ENCODE data around the gene CLEC18C.
"Not testable (repeated sequence)": the region's sequence is repeated elsewhere in the genome, so short reads cannot be mapped to it uniquely, and the experiment has no call there.

CLEC18C gene

GRCh38 chr16:70173212-70173837 is at the start of gene CLEC18C:
TSS of gene CLEC18C (plus strand) at chr16:70173787. CDS start at chr16:70174279, 492 bp downstream.
- H3K27ac ChIP-seq; DNase-seq (ENCODE audit: low read depth, low spot score): not testable (repeated sequence)

DNA sequence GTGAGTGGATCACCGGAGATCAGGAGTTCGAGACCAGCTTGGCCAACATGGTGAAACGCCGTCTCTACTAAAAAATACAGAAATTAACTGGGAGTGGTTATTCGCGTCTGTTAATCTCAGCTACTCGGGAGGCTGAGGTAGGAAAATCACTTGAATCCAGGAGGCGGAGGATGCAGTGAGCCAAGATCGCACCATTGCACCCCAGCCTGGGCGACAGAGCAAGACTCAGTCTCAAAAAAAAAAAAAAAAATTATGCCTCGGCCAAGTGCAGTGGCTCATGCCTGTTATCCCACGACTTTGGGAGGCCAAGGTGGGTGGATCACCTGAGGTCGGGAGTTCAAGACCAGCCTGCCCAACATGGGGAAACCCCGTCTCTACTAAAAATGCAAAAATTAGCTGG is 49.8 kb upstream of the CLEC18C start:
- DNase-seq (ENCODE audit: low read depth, low spot score); H3K27ac ChIP-seq: not testable (repeated sequence)

DNA sequence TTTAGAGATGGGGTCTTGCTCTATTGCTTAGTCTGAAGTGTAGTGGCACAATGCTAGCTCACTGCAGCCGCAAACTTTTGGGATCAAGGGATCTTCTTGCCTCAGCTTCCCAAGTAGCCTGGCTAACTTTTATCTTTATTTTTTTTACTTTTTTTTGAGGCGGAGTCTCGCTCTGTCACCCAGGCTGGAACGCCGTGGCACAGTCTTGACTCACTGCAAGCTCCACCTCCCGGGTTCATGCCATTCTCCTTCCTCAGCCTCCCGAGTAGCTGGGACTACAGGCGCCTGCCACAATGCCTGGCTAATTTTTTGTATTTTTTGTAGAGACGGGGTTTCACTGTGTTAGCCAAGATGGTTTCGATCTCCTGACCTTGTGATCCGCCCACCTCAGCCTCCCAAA is 47.4 kb upstream of the CLEC18C start:
- not testable (repeated sequence) for DNase-seq (ENCODE audit: low read depth, low spot score); H3K27ac ChIP-seq

DNA sequence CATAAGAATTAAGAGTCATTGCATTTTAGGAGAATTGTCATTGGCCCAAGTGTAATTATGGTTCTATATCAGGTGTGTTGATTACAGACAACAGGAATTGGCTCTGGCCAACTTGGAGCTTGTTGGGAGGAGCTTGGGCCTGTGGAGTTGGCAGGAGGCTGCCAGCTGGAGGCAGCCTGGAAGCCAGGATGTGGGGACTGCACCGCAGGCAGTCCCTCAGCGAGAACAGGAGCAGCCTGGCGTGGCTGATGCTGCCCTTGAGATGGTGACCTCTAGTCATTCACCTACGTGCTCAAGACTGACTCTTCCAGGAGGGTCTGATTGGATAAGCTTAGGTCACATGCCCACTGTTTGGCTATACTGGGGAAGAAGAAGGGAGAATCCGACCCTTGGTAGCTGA is 45.9 kb upstream of the CLEC18C start:
- not testable (repeated sequence) for DNase-seq (ENCODE audit: low read depth, low spot score); H3K27ac ChIP-seq

DNA sequence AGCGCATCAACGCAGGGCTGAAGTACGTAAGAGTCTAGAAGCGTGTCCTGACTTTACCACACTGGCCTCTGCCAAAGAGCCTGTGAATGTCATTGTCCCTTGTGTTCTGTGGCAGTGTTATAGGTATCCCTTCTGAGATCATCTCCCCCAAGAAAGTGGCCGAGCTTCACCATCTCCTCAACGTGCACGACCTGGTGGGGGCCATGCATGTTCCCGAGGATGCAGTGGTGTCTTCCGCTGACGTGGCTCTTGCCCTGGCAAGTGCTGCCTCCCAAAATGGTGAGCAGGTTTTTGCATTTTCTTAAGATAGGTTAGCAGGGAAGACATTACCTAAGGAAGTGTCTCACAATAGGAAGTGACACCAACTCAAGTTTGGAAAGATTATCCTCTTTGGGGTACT is 44.7 kb upstream of the CLEC18C start:
- not testable (repeated sequence) for DNase-seq (ENCODE audit: low read depth, low spot score); H3K27ac ChIP-seq

- DNase-seq (ENCODE audit: low read depth, low spot score); H3K27ac ChIP-seq: not testable (repeated sequence)
Observed at GRCh38 chr16:70135796-70136195, 37.8 kb upstream of the CLEC18C start.

DNA sequence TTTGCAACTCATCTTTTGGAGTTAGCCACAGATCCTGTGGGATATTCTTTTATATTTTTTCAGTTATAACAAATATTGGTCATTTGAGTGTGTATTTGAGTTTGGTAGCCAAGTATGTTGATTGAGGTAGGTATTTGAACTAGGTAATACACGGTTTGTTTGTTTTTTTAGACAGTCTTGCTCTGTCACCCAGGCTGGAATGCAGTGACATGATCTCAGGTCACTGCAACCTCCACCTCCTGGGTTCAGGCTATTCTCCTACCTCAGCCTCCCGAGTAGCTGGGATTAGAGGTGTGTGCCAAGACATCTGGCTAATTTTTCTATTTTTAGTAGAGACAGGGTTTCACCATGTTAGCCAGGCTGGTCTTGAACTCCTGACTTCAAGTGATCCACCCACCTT is 37.0 kb upstream of the CLEC18C start:
- not testable (repeated sequence) for H3K27ac ChIP-seq; DNase-seq (ENCODE audit: low read depth, low spot score)

- not testable (repeated sequence) for DNase-seq (ENCODE audit: low read depth, low spot score)
Observed at GRCh38 chr16:70142739-70143138, 30.8 kb upstream of the CLEC18C start.

DNA sequence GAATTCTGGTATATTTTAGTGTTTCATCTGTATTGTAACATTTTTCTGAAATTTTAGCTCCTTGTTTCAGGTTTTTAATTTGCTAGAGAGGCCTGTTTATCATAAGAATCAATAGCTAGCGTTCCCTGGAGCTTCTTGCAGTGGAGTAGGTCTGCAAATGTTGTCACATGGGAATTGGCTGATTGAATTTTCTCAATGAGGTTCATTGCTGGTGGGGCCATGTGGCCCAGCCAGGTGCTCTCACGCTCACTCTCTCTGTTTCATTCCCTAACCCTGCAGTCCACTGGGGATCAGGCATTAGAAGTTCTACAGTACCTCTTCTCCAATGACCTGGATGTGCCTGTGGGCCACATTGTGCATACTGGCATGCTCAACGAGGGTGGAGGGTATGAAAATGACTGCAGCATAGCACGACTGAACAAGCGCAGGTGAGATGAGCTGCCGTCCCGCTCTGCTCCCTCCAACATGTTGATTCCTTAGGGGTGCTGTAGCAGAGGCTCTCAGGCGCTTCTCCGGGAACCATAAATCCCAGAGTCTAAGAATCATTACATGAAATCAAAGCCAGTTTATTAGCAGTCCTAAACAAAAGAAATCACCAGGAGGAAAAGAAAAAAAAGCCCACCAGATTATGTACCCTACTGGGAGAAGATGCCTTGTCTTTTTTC is 30.2 kb upstream of the CLEC18C start:
- not testable (repeated sequence) for DNase-seq (ENCODE audit: low read depth, low spot score); H3K27ac ChIP-seq

More at GRCh38 chr16:70142739-70143138, 30.8 kb upstream of the CLEC18C start:
- H3K27ac ChIP-seq = not testable (repeated sequence)

GRCh38 chr16:70147853-70148252 is 25.7 kb upstream of the CLEC18C start:
- DNase-seq (ENCODE audit: low read depth, low spot score); H3K27ac ChIP-seq: not testable (repeated sequence)

GRCh38 chr16:70148453-70148852 is 25.1 kb upstream of the CLEC18C start:
- not testable (repeated sequence) for H3K27ac ChIP-seq; DNase-seq (ENCODE audit: low read depth, low spot score)

DNA sequence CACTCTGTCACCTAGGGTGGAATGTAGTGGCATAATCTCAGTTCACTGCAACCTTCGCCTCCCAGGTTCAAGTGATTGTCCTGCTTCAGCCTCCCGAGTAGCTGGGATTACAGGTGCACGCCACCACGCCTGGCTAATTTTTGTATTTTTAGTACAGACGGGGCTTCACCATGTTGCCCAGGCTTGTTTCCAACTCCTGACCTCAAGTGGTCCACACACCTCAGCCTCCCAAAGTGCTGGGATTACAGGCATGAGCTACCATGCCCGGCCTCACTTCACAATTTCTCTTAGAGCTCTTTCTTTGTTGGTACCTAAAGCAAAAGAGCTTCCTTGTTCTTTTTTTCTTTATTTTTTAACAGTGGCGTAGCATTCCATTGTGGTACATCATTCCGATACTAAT is 24.3 kb upstream of the CLEC18C start:
- not testable (repeated sequence) for H3K27ac ChIP-seq; DNase-seq (ENCODE audit: low read depth, low spot score)

GRCh38 chr16:70151391-70151790 is 22.2 kb upstream of the CLEC18C start:
- DNase-seq (ENCODE audit: low read depth, low spot score) = no peak
- no peak overlapping the region for H3K27ac ChIP-seq

DNA sequence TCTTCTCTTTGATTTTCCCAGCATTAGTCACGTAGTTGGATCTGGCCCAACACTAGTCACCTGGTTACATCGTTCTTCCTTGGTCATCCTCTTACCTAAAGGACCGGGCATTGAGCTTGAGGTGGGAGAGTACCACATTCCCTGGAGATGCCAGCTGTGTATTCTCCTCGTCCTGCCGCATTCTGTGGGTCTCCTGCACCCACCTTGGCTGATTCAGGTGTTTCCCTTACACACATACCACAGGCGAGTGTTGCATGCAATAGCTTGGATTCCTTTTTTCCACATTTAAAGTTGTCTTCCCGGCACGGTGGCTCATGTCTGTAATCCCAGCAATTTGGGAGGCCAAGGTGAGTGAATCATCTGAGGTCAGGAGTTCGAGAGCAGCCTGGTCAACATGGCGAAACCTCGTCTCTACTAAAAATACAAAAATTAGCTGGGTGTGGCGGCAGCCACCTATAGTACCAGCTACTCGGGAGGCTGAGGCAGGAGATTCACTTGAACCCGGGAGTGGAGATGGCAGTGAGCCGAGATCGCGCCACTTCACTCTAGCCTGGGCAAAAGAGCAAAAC is 21.6 kb upstream of the CLEC18C start:
- H3K27ac ChIP-seq = no peak overlapping the region

DNA sequence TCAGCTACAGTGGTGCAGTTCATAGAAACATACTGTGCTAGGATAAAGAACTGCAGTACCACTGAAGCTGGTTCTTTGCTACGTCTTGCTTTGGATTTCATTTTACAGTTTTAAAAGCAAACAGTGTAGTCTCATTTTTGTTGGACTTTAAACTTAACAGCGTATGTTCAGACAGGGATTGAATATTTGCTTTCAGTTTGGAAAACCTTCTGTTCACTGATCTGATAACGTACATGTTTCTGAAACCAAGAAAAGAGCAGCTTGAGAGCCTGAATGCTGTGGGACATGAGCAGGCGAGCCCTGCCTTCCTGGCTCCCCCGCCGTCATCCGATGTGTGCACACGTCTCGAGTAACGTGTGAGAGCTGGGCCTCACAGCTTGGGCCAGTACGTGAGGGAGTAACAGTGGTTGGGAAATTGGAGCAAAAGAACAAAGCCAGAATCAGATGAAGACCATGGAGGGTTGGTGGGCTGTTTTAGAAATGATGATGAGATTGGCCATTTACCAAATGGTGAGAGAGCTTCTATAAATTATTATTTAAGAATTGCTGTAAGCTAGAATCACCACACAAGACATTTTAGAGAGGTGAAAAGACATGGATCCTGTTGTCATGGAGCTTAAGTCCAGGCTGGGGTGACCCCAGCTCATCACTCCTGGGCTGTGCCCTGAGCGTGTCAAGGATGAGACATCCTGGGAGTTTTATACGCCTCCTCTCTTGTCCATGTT is 20.8 kb upstream of the CLEC18C start:
- no peak for DNase-seq (ENCODE audit: low read depth, low spot score)
- no peak overlapping the region for H3K27ac ChIP-seq

More for the DNA sequence above, 21.6 kb upstream of the CLEC18C start:
- no peak for DNase-seq (ENCODE audit: low read depth, low spot score)

GRCh38 chr16:70154736-70155135 is 18.9 kb upstream of the CLEC18C start:
- DNase-seq (ENCODE audit: low read depth, low spot score); H3K27ac ChIP-seq: not testable (repeated sequence)

GRCh38 chr16:70156207-70156978 is 17.2 kb upstream of the CLEC18C start:
- H3K27ac ChIP-seq = no peak overlapping the region
- no peak for DNase-seq (ENCODE audit: low read depth, low spot score)

- no peak for DNase-seq (ENCODE audit: low read depth, low spot score)
- H3K27ac ChIP-seq = no peak overlapping the region
Observed at GRCh38 chr16:70157105-70157476, 16.5 kb upstream of the CLEC18C start.

- no peak for DNase-seq (ENCODE audit: low read depth, low spot score)
- H3K27ac ChIP-seq = no peak overlapping the region
Observed at GRCh38 chr16:70157477-70158260, 15.9 kb upstream of the CLEC18C start.
